K562 (cell line): ENCODE results near the gene AFF3. TPM values are rescaled to one million over a fixed set of nuclear protein-coding genes. Genes with fewer than 3 reads are reported as not detected.

Experiments used
- ATAC-seq: fragments of 200-7000 bp; cut with Tn5 transposase; 3 replicates; pipeline ENCODE4 v1.9.1; 2020; ENCODE audit warnings: moderate library complexity
- BruUV-seq: library from RNA; stranded (reverse); fragments of 400-500 nt; replicated peaks from 2 replicates; lab custom pipeline; 2021; lab: Mats Ljungman, UMichigan
- CTCF ChIA-PET: fragments of 300-600 bp; formaldehyde crosslinking; extraction: SDS; loops from one replicate; lab custom pipeline; 2021; ENCODE audit warnings: low intra/inter-chr PET ratio; lab: Yijun Ruan, JAX
- POLR2A ChIA-PET: fragments of 300-600, 350-650 bp; sonication (Branson Sonifier 250); formaldehyde crosslinking; extraction: SDS; loops from one replicate; lab custom pipeline; 2021; ENCODE audit warnings: antibody characterized with exemption, inconsistent platforms; lab: Yijun Ruan, JAX
- DNase-seq, 4 experiments: peaks; one replicate each; pipeline versions ENCODE4 v3.0.0 to v3.0.0-alpha.2; 2011 to 2018; ENCODE audit warnings: low spot score in 3 of 4, mixed read lengths in 3 of 4; ENCODE audit errors: extremely low read depth in 1 of 4
- FAIRE-seq: peaks from 2 replicates; lab custom pipeline; 2011; peaks lifted over from hg19 to GRCh38; lab: Jason Lieb, UNC
- H2AFZ ChIP-seq: 2 replicates; pipeline ENCODE4 v1.6.0; 2011; ENCODE audit warnings: low read depth, low read length, control low read depth, inconsistent platforms
- H3K27ac ChIP-seq: fragments of 200-600 bp; 3 replicates; pipeline ENCODE4 v1.8.0; 2011; ENCODE audit warnings: low read depth, mild to moderate bottlenecking, control low read depth, inconsistent platforms, low read length, moderate library complexity, mixed read lengths; ENCODE audit errors: extremely low read depth
- H3K27me3 ChIP-seq, 2 experiments: fragments of 300-600 bp in 1 of 2; 2 replicates in 1 of 2; 3 replicates in 1 of 2; pipeline versions ENCODE4 v1.6.0 to v1.8.0; 2011; ENCODE audit warnings: inconsistent platforms in 2 of 2, low read length in 2 of 2, mild to moderate bottlenecking in 1 of 2, mixed read lengths in 1 of 2, moderate library complexity in 1 of 2; ENCODE audit not compliant: control insufficient read depth in 2 of 2, insufficient read depth in 2 of 2
- H3K36me3 ChIP-seq: fragments of 300-600 bp; 3 replicates; pipeline ENCODE4 v1.8.0; 2011; ENCODE audit warnings: mild to moderate bottlenecking, low read length, inconsistent platforms; ENCODE audit not compliant: control insufficient read depth, insufficient read depth
- H3K4me1 ChIP-seq, 2 experiments: fragments of 200-600 bp in 1 of 2; replicated peaks in 1 of 2; 2 replicates in 1 of 2; 3 replicates in 1 of 2; pipeline versions ENCODE4 v1.5.1 to v1.8.0; 2011; ENCODE audit warnings: inconsistent platforms in 2 of 2, low read length in 2 of 2, mild to moderate bottlenecking in 1 of 2, mixed read lengths in 1 of 2, moderate library complexity in 1 of 2; ENCODE audit not compliant: control insufficient read depth in 2 of 2, insufficient read depth in 2 of 2
- H3K4me2 ChIP-seq: 2 replicates; pipeline ENCODE4 v1.6.1; 2011; ENCODE audit warnings: low read length, control low read depth, inconsistent platforms, mixed read lengths; ENCODE audit not compliant: insufficient read depth
- H3K4me3 ChIP-seq: fragments of 200-600 bp; sonication (generic), shearing (Covaris generic); 2 replicates; pipeline ENCODE4 v1.5.1; 2016; ENCODE audit warnings: control low read depth, inconsistent platforms
- H3K79me2 ChIP-seq: fragments of 200-600 bp; 3 replicates; pipeline ENCODE4 v1.8.0; 2011; ENCODE audit warnings: low read length, inconsistent platforms; ENCODE audit not compliant: control insufficient read depth, insufficient read depth
- H3K9ac ChIP-seq, 2 experiments: 2 replicates each; pipeline versions ENCODE4 v1.6.0 to v1.6.1; 2011; ENCODE audit warnings: low read depth in 2 of 2, low read length in 2 of 2, control low read depth in 1 of 2, inconsistent platforms in 1 of 2, mild to moderate bottlenecking in 1 of 2, mixed read lengths in 1 of 2; ENCODE audit not compliant: insufficient read depth in 1 of 2
- H3K9me1 ChIP-seq: one replicate; pipeline ENCODE4 v1.6.0; 2011; ENCODE audit warnings: inconsistent platforms, mild to moderate bottlenecking, low read length, moderate library complexity; ENCODE audit not compliant: control insufficient read depth, insufficient read depth
- H3K9me3 ChIP-seq: replicated peaks from 2 replicates; pipeline ENCODE4 v1.5.1; 2011; ENCODE audit warnings: low read depth, low read length, inconsistent platforms; ENCODE audit not compliant: control insufficient read depth, insufficient read depth
- H4K20me1 ChIP-seq: replicated peaks from 2 replicates; pipeline ENCODE4 v1.6.1; 2011; ENCODE audit warnings: low read length, inconsistent platforms, mixed read lengths; ENCODE audit not compliant: control insufficient read depth, insufficient read depth
- KLF10 ChIP-seq: fragments of 250-450 bp; sonication (Bioruptor Pico); IDR thresholded peaks from 2 replicates; pipeline ENCODE4 v1.6.1; 2021; ENCODE audit warnings: matching md5 sums
- NR2F6 ChIP-seq: fragments of 450-650 bp; formaldehyde crosslinking; IDR thresholded peaks from 2 replicates; pipeline ENCODE4 v1.4.0; 2020; ENCODE audit warnings: mild to moderate bottlenecking
- PBX2 ChIP-seq, 2 experiments: IDR thresholded peaks in 1 of 2; conservative IDR thresholded peaks in 1 of 2; 2 replicates each; pipeline ENCODE4 v1.6.1; 2016; ENCODE audit warnings: low read depth in 2 of 2, mild to moderate bottlenecking in 1 of 2, missing compliant biosample characterization in 1 of 2, missing genetic modification characterization in 1 of 2, moderate library complexity in 1 of 2
- SREBF1 ChIP-seq: fragments of 150-350 bp; IDR thresholded peaks from 2 replicates; pipeline ENCODE4 v1.6.1; 2014; ENCODE audit warnings: antibody characterized with exemption, low read depth, low read length, borderline replicate concordance
- XRCC4 ChIP-seq: IDR thresholded peaks from one replicate; pipeline ENCODE4 v1.6.1; 2011; ENCODE audit not compliant: insufficient read depth, insufficient read length; ENCODE audit errors: extremely low read depth
- WGBS: fragments of 100-300 bp; shearing (Covaris generic); methylation state at CpG from one replicate; pipeline ENCODE4 v1.1.6; 2016; ENCODE audit warnings: low coverage, mixed read lengths; ENCODE audit not compliant: insufficient coverage; ENCODE audit errors: missing lambda C conversion rate; 5-methylcytosine and 5-hydroxymethylcytosine counted together
- in situ Hi-C: fragments of 300-500 bp; cut with MboI; formaldehyde crosslinking; loops from 4 replicates; pipeline ENCODE4 v1.15.0; 2018; ENCODE audit warnings: inconsistent platforms, mixed read lengths
- intact Hi-C: fragments of 100-400 bp; cut with micrococcal nuclease; formaldehyde crosslinking; loops from 2 replicates; pipeline ENCODE4 v1.14.2; 2022
- polyA plus RNA-seq, 8 experiments: library from polyadenylated mRNA; depleted of rRNA in 4 of 8; stranded (reverse) in 5 of 8; unstranded in 3 of 8; fragments of >200 nt; fragmentation: Nextera tagmentation in 2 of 8; fragmentation: Illumina TruSeq in 1 of 8; extraction: Ambion mirVana in 2 of 8; extraction: Trizol in 1 of 8; gene quantifications; 2 replicates each; pipeline versions ENCODE4 v1.2.1 to v1.2.3, GENCODE V29; 2011 to 2014; ENCODE audit warnings: inconsistent platforms in 1 of 8, missing spikeins in 1 of 8
- total RNA-seq, 7 experiments: library from RNA; depleted of rRNA in 6 of 7; stranded (reverse); fragments of >200 nt in 6 of 7; fragmentation: Illumina TruSeq in 2 of 7; extraction: Trizol in 2 of 7; gene quantifications; 2 replicates each; pipeline versions ENCODE4 v1.2.1 to v1.2.3, GENCODE V29; 2011 to 2021; ENCODE audit warnings: low replicate concordance in 1 of 7

Gene AFF3
- total and polyA plus RNA-seq, 9 of the 15 experiments (the other 6 are each of a cell fraction or from before 2014, with no cell fraction given) = 0.02 to 0.11 TPM; not detected in 7

- H3K36me3 ChIP-seq = no peaks in the 10 kb centered on the region
- no peaks in the 10 kb centered on the region for H4K20me1 ChIP-seq
- no peak overlapping the region for H3K9ac ChIP-seq
Observed at GRCh38 chr2:99576775-99577174, 565.6 kb downstream of the AFF3 start.

More at GRCh38 chr2:99576775-99577174, 565.6 kb downstream of the AFF3 start:
- no peaks in the 10 kb centered on the region; a peak in 1 of 5 replicates for H3K4me1 ChIP-seq
- no peaks in the 10 kb centered on the region for H3K9me3 ChIP-seq
- no peak overlapping the region for H3K4me3 ChIP-seq
- peaks cover 44 to 50% of the 10 kb centered on the region in 2 experiments for H3K27me3 ChIP-seq
- POLR2A ChIA-PET = interaction anchor here (0.6 kb wide), 2 partner anchors 307 to 633 kb away, joined by 3 to 5 read pairs; no protein-coding TSS in a partner anchor
- H3K4me2 ChIP-seq = no peak overlapping the region
- intact Hi-C loops = no loop called here
- ATAC-seq = no peak
- in situ Hi-C loops = no loop called here
- no peaks in the 10 kb centered on the region for H3K9me1 ChIP-seq
- CTCF ChIA-PET = no interaction called here
- BruUV-seq = no TSS peak
- no peak for DNase-seq
- WGBS = 6% methylated on average over 3 of the region's 3 CpGs
- FAIRE-seq = no peak
- H3K27ac ChIP-seq = no peak overlapping the region
- no peaks in the 10 kb centered on the region for H3K79me2 ChIP-seq
- no peak for TF ChIP-seq SREBF1
- TF ChIP-seq KLF10 (CRISPR knock-in tag) = no peak
- TF ChIP-seq XRCC4 = no peak
- TF ChIP-seq NR2F6 (CRISPR knock-in tag) = no peak
- no peak for TF ChIP-seq PBX2 (CRISPR knock-in tag; IDR thresholded peaks at IDR 0.05; ENCODE audit: low read depth)
- TF ChIP-seq PBX2 (tag; conservative IDR thresholded peaks at IDR 0.05; ENCODE audit: low read depth) = no peak
- H2AFZ ChIP-seq = no peak overlapping the region
